Stimulated activated CD8-positive, alpha-beta memory T cell treated with anti-CD3 and anti-CD28 coated beads, Interleukin-15, amount 100 ng/mL, for 24 hours (primary cell): Measurements from ENCODE around the gene PIP5K1A.
A peak's percentile ranks its signal among the peaks of the same experiment; 100 is the strongest.
"Not testable (repeated sequence)": the region's sequence is repeated elsewhere in the genome, so short reads cannot be mapped to it uniquely, and the experiment has no call there.

Experiments used
- DNase-seq: peaks from one replicate; pipeline ENCODE4 v3.0.0-alpha.2; 2020; ENCODE audit warnings: low read depth

PIP5K1A gene

DNA sequence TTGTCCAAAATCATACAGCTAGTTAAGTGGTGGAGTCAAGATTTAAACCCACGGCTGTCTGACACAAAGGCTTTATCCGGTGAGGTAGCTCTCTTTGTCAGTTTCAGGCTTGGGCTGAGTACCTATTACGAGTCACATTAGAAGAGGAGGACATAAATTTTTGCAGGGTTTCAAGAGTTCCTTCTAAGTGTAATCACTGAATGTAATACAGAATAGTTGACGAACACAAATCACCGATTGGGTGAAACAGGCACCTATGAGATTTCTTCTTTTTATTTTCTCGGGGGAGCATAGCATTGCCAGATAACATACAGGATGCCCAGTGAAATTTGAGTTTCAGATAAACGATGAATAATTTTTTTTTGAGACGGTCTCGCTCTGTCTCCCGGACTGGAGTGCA is 57.0 kb downstream of the PIP5K1A start:
- no peak for DNase-seq

DNA sequence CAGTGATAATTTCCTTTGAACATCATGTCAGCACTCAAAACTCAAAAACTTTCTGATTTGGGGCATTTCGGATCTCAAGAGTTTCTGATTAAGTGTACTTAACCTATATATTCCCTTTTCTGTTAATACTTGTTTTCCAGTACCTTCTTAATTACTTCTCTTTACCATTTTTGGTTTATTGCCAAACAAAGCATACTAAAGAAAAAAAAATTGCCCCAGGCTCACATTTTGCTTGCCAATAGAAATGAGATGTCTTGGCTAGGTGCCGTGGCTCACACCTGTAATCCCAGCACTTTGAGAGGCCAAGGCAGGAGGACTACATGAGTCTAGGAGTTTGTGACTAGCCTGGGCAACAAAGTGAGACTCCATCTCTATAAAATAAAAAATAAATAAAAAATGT is 61.0 kb downstream of the PIP5K1A start:
- no peak for DNase-seq

DNA sequence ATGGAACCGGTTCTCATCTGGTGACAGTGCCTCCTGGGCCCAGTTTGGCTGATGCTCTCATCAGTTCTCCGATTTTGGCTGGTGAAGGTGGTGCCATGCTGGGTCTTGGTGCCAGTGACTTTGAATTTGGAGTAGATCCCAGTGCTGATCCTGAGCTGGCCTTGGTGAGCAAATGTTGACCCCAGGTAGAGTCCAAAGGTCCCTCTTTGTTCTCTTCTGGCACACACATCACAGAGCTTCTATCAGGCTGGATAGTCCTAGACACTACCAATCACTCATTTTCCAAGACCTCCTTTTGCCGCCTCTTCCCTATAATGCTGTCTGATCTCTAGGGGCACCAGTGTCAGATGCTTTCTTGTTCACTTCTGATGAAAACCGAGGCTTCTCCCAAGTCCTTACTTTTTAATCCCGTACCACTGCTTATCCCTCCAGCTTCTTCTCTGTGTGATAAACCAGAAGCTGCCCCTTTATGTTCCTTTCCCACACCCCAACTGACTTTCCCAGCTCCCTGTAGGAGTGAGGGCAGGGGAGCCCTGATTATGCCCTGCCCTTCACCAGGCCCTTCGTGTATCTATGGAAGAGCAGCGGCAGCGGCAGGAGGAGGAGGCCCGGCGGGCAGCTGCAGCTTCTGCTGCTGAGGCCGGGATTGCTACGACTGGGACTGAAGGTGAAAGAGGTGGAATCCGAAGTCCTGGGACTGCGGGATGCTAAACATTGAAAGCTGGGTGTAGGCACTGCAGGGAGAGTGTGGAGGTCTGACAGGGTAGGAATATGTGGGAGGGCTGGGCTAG is 67.3 kb downstream of the PIP5K1A start:
- DNase-seq: no peak

DNA sequence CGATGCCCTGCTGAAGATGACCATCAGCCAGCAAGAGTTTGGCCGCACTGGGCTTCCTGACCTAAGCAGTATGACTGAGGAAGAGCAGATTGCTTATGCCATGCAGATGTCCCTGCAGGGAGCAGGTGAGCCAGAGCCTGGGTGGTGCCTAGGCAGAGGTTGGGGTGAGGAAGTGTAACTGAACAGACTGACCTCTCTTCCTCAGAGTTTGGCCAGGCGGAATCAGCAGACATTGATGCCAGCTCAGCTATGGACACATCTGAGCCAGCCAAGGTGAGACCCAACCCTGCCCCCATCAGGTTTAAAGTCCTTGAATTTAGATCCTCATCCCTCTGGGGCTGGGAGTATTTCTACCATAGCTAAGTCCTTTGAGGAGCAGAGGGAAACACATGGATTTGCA is 68.0 kb downstream of the PIP5K1A start:
- no peak for DNase-seq

DNA sequence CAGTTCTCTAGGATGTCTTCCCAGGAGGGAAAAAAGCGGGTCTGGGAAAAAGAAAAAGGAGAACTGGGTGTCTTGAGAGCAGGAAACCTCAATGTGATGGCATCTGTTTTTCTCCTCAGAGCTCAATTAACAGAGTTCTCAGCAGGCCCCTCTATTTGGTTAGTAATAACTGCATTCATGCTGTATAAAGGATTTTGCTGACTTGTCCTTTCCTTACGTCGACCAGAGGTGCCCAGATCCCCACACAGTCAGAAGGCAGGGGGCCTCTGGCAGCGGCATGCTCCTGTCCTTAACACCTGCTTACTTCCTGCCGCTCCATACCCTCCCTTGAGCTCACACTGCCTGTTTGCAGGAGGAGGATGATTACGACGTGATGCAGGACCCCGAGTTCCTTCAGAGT is 68.5 kb downstream of the PIP5K1A start:
- no peak for DNase-seq

DNA sequence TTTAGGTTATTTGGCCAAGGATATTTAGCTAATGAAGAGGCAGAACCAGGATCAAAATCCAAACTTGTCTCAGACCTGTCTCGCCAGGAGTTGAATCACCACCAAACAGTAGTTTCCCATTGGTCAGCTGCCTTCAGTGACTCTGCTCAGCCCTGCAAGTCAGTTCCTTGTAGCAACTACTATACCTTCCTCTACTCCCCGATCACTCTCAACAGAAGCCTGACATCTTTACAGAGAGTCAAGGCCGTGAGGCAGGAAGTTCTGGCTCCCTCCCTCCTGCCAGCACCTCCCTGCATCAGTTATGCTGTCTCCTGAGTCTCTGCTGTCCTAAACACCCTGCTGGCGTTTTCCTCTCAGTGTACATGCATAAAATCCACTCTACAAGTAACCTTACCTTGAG is 69.4 kb downstream of the PIP5K1A start:
- no peak for DNase-seq

DNA sequence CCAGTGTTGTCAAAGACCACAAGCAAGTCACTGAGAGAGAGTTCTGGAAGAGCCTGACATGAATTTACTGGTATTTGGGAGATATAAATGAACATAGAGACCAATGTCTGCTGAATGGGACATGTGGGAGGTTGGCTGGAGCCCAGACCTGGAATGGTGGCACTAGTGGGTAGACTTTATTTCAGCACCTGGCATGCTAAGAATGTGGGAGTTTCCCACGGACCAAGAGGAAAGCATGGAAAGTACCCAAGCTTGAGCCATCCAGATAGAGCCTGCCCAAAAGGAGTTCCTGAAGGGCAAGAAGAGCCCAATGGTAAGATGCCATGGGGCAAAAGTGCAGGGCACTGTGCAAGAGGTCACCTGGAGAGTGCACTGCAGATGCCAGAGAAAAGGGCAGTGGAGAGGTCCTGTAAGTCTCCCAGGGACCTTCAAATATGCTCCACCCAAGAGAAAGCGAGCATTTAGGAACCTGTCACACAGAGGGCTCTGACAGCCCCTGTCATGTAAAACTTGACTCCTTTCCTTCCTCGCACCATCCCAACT is 75.6 kb downstream of the PIP5K1A start:
- no peak for DNase-seq

DNA sequence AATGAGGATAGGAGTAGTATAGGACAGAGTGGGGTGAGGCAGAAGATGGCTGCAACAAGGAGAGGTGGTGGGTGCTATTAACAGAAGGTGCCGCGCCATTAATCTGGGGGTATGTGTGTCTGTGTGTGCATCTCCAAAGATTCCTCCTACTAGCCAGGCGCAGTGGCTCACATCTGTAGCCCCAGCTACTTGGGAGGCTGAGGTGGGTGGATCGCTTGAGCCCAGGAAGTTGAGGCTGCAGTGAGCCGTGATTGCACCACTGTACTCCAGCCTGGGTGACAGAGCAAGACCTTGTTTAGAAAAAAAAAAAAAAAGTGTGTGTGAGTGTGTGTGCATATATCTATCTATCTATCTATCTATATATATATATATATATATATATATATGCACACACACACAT is 77.0 kb downstream of the PIP5K1A start:
- DNase-seq: not testable (repeated sequence)

DNA sequence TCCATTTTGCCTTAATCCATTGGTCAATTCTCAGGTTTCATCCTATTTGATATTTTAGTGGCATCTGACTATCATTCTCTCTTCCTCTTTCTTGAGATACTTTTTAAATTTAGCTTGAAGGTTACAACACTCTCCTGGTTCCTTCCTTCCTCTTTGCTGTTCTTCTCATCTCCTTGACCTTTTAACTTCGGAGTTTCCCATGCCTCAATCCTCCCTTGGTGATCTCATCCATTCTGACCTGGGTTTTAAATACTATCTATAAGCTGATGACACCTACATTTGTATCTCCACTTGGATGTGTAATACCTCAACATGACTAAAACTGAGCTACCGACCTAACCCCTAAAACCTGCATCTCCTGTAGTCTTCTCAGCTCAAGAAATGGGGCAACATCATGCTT is 78.9 kb downstream of the PIP5K1A start:
- no peak for DNase-seq

DNA sequence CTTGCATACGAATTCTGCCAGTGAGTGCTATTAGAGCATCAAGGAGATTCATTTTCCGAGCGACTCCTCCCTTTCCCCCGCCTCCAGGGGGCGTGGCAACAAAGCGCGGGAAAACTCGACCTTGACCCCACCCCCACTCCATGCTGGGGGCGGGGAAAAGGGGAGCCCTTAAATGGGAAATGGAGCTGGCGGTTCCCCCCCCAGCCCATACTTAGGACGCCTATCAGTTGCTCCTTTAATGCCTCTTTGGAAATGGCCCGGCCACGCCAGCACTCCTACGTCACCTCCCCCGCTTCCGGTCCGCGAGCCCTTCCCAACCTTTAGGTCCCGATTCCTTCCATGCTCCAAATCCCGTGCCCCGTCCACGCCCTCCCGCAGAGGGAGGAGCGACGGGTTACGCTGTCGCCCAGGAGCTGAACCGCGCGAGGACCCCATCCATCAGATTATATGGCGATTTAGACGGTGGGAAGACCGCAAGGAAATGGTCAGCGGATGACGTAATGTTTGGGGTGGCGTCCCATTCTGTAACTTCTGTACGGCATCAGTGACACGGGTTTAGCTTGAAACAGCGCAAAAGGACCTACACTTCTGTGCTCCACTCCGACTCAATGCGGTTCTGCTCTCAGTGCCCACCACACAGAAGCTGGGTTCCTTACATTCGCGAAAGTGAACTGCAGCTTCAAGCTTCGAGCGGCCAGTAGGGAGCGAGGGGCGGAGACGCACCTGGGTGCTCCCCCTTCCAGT is 83.0 kb downstream of the PIP5K1A start:
- peak; percentile 98 for DNase-seq

DNA sequence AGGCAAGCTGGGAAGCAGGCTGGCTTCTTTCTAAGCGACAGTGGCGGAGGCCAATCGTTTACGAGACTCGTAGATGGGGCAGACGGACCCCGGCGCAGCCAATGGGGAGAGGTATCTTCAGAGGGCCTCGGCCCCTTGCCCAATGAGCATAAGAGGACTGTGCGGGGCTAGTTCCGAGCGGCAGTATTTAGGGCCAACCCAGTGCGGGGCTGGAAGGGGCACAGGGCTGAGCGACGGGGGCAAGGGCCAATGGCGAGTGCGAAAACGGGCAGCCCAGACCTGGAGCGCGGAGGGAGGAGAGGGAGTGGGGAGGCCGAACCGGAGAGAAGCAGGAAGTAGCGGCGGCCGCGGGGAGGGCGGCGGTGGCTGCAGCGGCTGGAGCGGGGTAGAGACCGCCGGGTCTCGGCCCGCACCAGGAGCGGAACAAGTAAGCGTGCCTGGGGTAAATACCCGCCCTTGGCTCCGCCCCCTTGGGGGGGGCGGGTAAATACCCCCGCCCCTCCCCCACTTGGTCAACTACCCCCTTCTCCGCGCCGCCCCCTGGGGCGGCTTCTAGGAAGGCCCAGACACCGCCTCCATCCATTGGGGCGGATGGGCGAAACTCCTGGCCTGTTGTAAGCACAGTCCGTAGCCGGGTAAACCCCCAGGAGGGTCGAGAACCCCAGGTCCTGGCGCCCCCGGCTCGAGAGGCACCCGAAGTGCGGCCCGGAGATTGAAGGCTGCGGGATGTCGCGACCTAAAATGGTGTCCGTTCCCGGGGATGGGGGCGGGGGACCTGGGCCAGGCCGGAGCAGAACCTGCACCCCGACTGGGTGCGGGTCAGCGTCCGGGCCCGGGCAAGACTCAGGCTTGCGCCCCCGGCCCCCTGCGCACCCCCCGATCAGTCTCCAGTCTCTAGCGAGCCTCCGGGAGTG is 83.9 kb downstream of the PIP5K1A start, which contains the start of gene ZNF687:
ZNF687 (plus strand) TSS at position 331 of the 914 bp plus-strand sequence. CDS start 3,993 bp downstream, outside the sequence.
- DNase-seq: peak; percentile 85

DNA sequence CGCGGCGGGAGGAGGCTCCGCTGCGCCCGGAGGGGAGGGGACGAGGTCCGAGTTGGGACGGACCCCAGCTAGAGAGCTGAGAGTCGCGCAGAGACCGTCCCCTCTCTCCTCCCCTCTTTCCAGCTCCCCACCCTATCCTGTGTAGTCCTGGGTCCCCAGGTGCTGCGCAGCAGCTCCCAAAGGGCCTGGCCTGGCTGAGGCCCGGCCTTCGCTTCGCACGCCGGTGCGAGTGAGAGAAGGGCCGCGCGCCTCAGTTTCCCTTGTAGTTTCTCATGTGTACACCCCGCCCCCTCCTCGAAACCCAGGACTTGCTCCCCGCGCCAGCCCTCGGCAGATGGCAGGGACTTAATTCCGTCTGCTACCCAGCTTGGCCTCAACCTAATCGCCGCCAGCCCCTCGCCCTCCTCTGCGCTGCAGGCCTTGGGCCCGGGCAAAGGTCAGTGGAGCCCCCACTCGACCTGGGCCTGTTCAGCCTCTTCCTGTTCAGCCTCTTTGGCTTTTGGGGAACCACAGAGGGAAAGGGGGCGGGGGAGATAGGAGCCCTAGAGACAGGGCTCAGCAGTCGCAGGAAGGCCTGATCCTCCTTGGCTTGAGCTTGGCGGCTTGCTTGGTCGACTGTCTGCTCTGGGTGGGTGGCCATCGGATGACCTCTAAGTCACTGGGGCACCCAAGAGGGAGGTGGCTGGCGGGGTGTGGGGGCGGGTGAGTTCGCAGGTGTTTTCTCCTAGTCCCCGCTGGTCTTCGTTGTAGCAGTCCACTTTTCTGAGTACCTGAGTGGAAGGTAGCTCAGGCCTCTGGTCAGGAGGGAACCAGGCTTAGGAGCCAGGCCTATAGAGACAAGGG is 84.8 kb downstream of the PIP5K1A start:
- DNase-seq: no peak

DNA sequence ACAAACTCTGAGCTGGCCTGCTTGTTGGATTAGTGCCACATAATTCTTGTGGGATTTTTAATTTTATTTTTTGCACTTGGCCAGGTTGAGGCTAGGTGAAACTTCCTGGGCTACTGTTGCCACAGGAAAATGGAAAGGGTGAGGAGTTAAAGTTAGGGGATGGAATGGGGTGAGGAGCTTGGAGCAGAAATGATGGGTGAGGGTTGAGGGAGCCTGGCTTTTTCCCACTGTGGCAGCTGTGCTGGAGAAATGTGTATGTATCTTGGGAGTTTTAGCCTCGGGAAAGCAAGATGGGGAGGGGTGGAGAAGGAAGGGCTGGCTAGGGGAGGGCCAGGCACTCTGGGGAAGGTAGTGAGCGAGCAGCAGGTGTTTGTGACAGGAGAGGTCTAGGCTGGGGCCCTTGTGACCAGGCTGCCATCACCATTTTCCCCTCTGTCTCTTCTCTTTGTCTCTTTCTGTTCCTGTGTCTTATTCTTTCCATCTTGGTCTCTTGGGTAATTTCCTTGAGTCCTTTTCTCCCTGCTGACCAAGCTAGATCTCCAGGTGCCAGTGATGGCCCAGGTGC is 85.7 kb downstream of the PIP5K1A start:
- DNase-seq: no peak

DNA sequence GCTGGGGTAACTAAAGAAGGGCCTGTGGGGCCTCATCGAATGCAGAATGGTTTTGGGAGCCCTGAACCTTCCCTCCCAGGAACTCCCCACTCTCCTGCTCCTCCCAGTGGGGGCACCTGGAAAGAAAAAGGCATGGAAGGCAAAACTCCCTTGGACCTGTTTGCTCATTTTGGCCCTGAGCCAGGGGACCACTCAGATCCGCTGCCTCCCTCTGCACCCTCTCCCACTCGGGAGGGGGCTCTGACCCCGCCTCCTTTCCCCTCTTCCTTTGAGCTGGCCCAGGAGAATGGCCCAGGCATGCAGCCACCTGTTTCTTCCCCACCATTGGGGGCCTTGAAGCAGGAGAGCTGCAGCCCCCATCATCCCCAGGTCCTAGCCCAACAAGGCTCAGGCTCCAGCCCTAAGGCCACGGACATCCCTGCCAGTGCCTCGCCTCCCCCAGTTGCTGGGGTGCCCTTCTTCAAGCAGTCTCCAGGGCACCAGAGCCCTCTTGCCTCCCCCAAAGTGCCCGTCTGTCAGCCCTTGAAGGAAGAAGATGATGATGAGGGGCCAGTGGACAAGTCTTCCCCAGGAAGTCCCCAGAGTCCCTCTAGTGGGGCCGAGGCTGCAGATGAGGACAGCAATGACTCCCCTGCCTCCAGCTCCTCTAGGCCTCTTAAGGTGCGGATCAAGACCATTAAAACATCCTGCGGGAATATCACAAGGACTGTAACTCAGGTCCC is 88.4 kb downstream of the PIP5K1A start:
- no peak for DNase-seq

DNA sequence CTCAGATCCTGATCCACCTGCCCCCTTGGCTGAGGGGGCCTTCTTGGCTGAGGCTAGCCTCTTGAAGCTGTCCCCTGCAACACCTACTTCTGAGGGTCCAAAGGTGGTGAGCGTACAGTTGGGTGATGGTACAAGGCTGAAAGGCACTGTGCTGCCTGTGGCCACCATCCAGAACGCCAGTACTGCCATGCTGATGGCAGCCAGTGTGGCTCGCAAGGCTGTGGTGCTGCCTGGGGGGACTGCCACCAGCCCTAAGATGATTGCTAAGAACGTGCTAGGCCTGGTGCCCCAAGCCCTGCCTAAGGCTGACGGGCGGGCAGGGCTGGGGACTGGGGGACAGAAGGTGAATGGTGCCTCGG is 89.0 kb downstream of the PIP5K1A start:
- DNase-seq: no peak

DNA sequence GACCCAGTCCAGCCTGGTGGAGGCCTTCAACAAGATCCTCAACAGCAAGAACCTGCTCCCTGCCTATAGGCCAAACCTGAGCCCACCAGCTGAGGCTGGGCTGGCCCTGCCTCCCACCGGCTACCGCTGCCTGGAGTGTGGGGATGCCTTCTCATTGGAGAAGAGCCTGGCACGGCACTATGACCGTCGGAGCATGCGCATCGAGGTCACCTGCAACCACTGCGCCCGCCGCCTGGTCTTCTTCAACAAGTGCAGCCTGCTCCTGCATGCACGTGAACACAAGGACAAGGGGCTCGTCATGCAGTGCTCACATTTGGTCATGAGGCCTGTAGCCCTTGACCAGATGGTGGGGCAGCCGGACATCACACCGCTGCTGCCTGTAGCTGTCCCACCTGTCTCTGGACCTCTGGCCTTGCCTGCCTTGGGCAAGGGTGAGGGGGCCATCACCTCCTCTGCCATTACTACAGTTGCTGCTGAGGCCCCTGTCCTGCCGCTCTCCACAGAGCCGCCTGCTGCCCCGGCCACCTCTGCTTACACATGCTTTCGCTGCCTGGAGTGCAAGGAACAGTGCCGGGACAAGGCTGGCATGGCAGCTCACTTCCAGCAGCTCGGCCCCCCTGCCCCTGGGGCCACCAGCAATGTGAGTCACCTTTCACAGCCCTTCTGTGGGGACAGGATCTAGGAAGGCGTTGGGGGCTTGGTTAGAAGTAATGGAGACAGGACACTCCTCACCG is 89.6 kb downstream of the PIP5K1A start:
- no peak for DNase-seq

DNA sequence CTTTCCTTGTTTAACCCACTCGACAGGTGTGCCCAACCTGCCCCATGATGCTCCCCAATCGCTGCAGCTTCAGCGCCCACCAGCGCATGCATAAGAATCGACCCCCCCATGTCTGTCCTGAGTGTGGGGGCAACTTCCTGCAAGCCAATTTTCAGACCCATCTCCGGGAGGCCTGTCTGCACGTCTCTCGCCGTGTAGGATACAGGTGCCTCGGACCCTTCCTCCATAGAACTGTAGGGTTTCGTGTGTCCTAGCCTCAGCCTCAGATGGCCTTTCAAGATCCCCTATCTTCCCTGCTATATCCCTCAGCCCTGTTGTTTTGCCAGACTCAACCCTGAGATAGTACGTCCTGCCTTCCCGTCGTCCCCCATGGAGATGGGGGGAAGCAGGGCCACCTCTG is 90.2 kb downstream of the PIP5K1A start:
- no peak for DNase-seq

DNA sequence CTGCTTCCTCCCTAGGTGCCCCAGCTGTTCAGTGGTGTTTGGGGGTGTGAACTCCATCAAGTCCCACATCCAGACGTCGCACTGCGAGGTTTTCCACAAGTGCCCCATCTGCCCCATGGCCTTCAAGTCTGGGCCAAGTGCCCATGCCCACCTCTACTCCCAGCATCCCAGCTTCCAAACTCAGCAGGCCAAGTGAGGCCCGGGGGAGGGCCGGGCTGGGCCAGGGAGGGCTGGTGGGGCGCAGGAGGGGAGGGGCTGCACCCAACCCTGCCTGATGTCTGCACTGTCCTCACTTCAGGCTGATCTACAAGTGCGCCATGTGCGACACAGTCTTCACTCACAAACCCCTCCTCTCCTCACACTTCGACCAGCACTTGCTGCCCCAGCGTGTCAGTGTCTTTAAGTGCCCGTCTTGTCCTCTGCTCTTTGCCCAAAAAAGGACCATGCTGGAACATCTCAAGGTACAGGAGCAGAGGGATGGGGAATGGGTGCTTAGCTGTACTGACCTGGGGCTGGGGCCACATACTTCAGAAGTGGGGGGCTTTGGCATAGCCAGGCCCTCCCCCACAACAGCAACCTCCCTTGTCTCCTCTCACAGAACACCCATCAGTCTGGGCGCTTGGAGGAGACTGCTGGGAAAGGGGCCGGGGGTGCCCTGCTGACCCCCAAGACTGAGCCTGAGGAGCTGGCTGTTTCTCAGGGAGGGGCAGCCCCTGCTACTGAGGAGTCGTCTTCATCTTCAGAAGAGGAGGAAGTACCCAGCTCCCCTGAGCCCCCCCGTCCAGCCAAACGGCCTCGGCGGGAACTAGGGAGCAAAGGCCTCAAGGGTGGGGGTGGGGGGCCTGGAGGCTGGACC is 91.0 kb downstream of the PIP5K1A start:
- no peak for DNase-seq
